GM18508 (cell line): ENCODE results near the gene CTDSPL.
"Not testable (repeated sequence)": the region's sequence is repeated elsewhere in the genome, so short reads cannot be mapped to it uniquely, and the experiment has no call there.

Source experiments
- ATAC-seq: cut with Tn5 transposase; IDR thresholded peaks from one replicate; pipeline ENCODE4 v1.9.1; 2021; ENCODE audit warnings: moderate number of reproducible peaks; ENCODE audit not compliant: insufficient read depth, unreplicated experiment

Gene CTDSPL

GRCh38 chr3:37957539-37957936 is 95.9 kb downstream of the CTDSPL start:
- ATAC-seq, result no peak

DNA sequence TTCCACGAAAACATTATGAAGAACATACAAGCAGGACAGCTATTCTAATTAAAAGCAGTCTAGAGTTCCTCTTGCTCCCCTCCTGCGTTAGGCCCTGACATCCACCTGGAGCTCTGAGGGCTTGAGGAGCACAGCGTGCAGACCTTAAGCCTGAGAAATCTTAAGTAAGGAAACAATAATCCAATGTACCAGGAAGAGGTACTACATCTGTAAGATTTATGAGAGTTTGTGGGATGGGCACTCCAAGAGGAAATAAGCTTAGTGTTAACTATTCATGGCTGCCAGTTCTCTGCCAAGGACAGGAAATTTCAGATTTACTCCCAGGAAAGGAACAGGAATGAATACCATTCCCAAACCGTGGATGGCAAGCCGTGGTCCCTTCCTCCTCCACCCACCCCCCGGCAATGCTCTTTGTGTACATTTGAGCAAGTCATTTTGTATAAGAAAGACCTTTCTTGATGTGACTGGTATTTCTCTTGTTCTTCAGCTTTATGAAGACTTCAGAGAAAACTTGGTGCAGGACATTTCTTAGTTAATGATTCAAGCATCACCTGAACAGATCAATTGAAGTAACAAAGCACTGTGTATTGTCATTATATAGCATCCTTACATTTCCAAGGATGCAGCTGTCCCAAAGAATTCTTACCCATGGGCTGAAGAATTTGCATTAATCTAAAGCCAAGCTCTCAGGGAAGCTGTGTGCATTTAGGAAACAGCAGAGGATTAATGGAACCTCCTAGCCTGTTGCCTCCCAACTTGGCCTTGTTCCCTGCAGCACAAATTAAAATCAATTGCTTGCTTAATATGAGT is 100.1 kb downstream of the CTDSPL start:
- no peak for ATAC-seq

DNA sequence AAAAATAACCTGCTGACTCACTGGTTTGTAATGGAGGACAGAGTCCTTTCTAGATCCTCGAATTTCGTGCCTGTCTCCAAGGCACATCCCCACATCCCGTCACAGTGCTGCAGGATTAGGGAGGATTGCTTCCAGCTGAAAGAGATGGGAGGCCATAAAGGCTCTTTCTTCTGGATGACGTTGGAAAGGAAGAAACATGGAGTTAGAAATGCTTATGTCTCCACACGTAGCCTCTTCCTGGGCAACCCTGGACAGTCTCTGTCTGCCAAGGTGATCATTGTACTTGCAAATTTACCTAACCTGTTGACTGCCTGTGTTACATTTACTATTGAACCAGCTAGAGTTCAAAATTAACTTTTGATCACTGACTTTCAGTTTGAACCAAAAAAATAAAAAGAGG is 101.3 kb downstream of the CTDSPL start:
- no peak for ATAC-seq

DNA sequence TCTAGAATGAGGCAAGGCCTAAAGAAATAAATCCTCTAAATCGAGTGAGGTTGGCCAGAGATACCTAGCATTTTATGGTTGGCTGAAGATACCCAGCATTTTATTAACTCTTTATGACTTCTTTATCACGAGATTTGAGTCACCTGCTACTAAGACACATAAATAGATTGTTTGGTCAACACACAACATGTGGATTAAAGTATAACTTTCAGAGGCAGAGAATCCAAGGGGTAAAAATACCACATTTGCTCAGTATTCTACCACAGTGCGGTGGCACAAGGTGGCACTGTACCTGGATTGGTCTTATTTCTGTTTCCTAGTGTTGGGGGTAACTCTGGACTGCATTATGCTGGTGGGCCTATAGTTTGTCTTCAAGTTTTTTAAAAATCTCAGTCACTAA is 102.0 kb downstream of the CTDSPL start:
- no peak for ATAC-seq

- no peak for ATAC-seq
Observed at GRCh38 chr3:37964146-37964545, 102.5 kb downstream of the CTDSPL start.

GRCh38 chr3:37964716-37965115 is 103.0 kb downstream of the CTDSPL start:
- ATAC-seq, result no peak

- ATAC-seq, result no peak
Observed at GRCh38 chr3:37967260-37967881, 105.7 kb downstream of the CTDSPL start.

DNA sequence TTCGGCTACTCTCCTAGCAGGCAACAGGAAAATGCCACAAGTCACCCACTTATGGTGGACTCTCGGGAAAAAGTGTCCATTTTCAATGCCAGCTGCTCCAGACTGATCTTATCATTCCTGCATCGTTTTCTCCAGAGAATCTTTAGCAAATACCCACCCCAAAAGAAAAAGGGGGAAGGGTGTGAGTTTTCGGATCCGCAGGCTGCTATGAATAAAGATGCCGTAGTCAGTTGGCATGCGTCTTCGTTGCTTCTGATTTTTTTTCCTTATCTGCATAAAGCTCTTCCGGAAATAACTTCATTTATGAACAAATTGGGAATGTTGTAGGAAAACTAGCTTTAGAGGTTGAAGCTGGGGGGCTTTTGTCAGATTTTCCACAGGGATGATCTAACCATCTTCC is 106.5 kb downstream of the CTDSPL start:
- ATAC-seq, result no peak

DNA sequence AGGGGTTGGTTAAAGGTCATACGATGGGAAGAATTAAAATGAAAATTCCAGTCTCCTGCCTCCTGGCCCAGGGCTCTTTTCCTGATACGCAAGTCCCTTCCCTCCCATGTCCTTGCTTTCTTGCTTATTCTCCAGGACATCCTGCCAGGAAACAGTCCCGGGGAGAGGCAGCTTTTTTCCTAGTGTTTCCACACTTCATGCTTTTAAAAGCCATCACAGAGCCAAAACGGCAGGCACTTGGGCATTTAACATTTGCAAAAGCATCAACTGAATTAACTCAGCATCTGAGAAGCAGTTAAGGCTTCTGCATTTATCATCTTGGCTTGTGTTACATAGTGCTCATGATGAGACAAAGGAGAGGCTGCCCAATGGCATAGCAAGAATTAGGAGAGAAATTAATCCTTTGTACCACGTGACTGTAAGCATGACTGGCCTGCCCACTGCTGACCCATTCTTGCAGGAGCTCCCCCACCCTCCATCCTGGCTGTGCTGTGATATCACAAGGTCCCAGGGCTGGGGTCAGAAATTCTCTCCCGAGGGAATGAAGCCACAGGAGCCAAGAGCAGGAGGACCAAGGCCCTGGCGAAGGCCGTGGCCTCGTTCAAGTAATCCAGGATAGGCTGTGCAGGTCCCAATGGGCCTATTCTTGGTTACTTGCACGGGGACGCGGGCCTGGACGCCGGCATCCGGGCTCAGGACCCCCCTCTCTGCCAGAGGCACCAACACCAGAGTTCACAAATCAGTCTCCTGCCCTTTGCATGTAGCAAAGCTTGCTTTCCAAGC is 107.3 kb downstream of the CTDSPL start:
- no peak for ATAC-seq

- ATAC-seq, result no peak
Observed at GRCh38 chr3:37969596-37970100, 108.0 kb downstream of the CTDSPL start.

DNA sequence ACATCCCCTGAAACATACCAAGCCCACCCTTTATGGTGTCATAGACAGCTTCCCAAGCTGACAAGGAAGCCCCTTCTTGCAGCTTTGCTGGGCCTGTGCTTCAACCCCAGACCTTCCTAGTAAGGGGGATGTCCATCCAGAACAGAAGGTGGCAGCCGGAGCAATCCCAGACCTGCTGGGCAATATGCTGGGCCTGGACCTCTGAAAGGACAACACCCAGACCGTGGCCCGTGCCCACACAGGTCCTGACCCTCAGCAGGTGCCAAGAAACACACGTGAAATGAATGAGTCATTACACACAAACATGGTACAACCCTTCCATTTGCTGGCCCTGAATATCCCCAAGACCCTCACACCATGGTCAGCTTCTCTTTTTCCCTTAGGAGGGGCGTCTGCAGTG is 109.1 kb downstream of the CTDSPL start:
- ATAC-seq, result no peak

DNA sequence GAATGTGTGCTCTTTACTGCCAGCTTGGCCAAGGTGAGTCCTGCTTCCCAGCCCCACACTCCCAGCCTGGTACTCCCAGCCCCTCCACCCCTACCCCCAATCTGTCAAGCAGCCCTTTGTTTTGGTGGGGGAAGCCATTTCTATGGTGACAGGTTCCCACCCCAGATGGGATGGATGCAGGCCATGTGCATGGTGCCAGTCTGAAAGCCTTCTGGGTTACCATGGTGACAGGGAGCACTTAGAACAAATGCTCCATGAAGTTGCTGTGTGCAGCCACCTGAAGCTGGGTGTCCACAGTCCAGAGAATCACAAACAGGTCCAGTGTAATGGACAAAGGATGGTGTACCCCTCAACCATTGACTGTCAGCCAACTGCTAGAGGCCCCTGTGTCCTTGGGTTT is 109.8 kb downstream of the CTDSPL start:
- ATAC-seq, result no peak

DNA sequence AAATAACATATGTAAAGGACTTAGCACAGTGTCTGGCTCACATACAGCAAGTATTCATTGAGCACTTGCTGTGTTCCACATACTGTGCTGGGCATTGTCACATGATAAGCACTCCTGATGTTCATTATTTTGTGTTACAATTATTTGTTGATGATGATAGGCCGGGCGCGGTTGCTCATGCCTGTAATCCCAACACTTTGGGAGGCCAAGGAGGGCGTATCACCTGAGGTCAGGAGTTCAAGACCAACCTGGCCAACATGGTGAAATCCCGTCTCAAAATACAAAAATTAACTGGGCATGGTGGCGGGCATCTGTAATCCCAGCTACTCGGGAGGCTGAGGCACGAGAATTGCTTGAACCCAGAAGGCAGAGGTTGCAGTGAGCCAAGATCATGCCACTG is 110.4 kb downstream of the CTDSPL start:
- ATAC-seq, result not testable (repeated sequence)

- no peak for ATAC-seq
Observed at GRCh38 chr3:37973246-37974054, 111.8 kb downstream of the CTDSPL start.

DNA sequence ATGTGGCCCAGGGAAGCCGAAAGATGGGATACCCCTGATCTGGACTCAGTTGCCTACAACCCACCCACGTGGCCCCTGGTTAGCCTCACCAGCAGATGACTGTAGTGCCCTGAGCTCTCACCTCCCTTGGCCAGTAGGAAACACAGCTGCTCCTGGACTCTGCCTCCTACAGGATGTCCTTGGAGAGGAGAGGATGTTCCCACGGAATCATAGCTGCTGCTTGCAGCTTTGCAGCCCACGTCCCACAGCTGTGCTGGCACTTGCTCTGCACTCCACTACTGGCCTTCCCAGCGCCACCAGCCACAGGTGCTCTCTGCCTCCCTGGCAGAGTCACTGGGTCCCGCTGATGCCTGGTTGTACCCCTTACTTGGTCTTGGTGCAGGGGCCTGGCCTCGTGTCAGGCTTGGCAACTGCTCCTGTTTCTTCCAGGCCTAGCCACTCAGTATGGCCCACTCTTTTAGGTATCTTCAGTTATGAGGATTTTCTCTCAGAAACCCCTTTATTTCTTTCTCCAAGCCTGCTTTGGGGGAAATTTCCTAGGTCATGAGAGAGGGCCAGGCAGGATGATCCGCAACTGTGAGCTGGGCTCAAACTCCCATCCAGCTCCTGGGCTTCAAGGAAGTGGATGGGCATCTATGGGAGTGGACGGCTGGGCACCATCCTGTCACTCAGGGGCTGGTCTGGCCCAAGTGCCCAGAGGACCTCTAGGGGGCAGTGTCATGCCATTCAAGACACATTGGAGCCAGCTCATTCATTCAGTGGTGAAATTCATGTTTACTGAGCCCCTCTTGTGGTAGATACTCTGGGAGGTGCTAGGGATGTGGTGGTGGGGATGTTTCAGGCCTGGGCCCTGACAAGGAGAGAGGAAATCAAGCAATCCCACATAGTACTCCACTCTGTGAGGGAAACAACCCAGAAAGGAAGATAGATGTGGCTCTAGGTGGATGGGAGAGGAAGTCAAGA is 112.7 kb downstream of the CTDSPL start:
- no peak for ATAC-seq

DNA sequence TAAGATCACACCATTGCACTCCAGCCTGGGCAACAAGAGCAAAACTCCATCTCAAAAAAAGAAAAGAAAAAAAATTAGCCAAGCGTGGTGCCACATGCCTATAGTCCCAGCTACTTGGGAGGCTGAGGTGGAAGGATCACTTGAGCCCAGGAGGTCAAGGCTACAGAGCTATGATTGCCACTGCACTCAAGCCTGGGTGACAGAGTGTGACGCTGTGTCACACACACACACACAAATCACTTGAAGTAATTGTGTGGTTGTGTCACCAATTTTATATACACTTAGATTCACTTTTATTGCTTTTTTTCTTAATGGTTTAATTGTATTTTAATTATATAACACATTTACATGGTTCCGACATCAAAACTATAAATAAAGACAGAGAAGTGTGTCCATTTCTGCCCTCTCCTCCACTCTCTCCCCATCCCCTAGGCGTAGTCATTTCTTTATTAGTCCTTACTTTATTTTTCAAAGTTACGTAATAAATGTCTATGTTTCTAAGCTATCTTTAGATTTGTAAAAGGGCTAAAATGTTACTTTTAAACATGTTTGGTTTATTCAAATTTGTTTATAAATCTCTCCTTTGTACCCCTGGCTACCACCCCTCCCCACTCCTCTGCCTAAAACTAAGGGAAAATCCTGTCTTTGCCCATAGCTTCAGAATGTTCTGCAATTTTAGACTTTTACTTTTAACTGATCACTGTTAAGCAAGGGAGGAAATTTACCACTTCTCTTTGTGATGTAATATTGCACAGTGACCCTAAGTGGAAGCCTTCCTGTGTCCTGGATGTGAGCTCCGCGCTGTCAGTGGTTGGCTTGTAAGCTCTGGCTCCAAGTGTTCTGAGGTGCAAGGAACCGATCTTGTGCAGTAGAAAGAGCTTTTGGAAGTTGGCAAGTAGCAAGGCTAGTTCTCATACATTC is 118.1 kb downstream of the CTDSPL start:
- ATAC-seq, result no peak

DNA sequence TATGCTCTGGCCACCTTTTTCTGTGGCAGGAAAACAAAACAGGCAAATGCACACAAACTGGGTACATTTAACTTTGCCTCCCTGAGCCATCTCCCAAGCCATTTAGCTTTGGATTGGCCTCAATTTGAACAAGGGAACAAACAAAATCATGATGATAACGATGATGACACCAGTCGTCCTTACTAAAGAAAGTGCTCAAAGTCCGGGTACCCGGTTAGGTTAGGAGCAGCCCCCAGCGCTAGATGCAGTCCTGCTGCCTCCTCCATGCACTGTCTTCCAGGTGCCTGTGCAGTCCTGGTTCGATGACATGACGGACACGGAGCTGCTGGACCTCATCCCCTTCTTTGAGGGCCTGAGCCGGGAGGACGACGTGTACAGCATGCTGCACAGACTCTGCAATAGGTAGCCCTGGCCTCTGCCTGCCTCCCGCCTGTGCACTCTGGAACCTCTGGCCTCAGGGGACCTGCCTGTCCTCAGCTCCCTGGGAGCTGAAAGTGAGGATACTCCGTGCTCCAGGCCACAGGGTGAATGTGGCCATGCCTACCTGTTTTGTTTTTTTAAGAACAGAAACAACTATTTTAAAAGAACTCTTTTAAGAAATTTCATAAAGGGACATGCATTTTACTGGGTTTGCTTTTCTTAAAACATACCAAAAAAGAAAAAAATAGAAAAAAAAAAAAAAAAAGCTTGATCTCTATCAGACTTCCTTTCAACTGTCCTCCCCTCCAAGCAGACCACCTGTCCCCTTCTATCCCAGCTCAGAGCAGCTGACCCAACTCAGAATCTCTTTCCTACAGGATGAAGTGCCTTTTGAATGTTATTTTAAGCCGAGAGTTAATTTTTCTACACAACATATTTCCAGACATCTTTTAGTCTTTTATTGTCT is 119.0 kb downstream of the CTDSPL start:
- ATAC-seq, result no peak
